ENCODE measurements around the gene RPTOR. TPM values are rescaled to one million over a fixed set of nuclear protein-coding genes. Genes with fewer than 3 reads are reported as not detected.

RPTOR gene
- total RNA-seq, 1 experiment from 2014 or later = 30.6 TPM

DNA sequence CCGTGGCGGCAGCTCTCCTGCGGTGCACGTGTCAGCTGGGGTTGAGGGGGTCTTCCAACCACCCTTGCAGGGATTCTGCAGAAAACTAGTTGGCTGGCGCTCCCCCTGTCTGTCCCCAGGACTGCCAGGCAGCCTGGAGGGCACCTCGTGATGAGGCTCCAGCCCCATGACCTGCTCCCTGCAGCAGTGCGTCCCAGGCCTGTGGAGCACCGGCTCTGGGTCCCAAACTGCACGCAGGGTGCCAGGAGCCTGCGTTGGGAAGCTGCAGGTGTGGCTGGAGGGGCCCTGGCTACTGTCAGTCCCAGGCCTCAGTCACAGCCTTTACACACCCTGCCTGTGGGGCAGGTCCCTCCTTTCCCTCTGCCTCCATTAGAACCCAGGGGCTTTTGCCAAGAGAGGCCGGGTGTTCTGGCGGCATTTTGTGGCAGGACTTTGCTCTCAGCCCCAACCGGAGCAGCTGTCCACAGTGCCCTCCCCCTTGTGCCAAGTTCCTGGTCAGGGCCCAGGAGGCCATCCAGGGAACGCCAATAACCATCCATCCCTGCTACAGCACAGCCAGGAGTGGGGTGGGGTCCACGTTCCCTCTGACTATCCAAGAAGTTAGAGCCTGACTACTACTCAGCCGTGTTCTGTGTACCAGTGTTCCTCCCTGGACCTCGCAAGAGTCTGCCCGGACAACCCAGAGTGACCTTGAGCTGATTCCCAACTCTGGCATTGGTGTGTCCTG is 456.2 kb downstream of the RPTOR start:
- H3K9me3 ChIP-seq = no peaks in the 10 kb centered on the region
- no peak overlapping the region for H3K4me3 ChIP-seq
- H3K36me3 ChIP-seq = peaks cover 14% of the 10 kb centered on the region
- no peak for DNase-seq
- peaks cover 27% of the 10 kb centered on the region for H3K27me3 ChIP-seq

DNA sequence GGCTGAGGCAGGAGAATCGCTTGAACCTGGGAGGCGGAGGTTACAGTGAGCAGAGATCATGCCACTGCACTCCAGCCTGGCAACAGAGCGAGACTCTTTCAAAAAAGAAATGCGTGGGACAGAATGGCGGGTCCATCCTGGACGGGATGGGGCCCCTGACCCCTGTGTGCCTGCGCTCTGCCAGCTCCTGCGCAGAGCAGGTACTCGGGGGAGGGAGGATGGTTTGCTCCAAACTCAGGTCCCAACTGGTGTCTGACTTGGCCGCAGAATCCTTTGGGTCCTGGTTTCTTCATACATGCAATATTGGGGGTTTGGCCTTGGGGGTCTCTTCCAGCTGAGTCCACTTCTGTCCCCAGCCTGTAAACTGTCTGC is 457.4 kb downstream of the RPTOR start:
- DNase-seq = no peak
- H3K36me3 ChIP-seq = peaks cover 8% of the 10 kb centered on the region
- H3K27me3 ChIP-seq = peaks cover 39% of the 10 kb centered on the region
- H3K9me3 ChIP-seq = no peaks in the 10 kb centered on the region
- H3K4me3 ChIP-seq = no peak overlapping the region

DNA sequence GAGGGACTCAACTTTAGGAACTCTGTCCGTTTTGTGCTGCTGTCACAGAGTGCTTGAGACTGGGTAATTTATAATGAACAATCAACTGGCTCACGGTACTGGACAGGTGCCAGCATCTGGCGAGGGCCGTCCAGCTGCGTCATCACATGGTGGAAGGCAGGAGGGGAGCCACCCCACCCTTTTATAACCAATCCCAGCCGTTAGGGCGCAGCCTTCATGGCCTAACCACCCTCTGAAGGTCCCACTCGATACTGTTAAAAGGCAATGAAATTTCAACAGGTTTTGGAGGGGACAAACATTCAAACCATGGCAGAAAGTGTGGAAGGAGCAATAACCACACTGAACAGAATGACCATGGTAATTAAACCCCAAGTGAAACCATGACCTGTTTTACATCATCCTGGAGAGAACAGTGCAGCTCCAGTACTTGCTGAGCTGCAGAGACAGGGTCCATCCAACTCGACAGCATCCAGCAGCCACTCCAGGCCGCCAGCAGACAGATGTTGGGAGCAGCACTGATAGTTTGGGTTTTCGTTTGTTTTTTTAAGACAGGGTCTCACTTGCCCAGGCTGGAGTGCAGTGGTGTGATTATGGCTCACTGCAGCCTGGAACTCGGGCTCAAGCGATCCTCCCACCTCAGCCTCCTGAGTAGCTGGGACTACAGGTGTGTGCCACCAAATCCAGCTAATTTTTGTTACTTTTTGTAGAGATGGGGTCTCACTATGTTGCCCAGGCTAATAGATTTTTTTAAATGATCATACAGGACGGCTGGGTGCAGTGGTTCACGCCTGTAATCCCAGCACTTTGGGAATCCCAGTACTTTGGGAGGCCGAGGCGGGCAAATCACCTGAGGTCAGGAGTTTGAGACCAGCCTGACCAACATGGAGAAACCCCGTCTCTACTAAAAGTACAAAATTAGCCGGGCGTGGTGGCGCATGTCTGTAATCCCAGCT is 458.0 kb downstream of the RPTOR start:
- no peaks in the 10 kb centered on the region for H3K9me3 ChIP-seq
- H3K27me3 ChIP-seq = peaks cover 39% of the 10 kb centered on the region
- peak; percentile 74 for DNase-seq
- H3K4me3 ChIP-seq = no peak overlapping the region
- H3K36me3 ChIP-seq = peaks cover 8% of the 10 kb centered on the region

DNA sequence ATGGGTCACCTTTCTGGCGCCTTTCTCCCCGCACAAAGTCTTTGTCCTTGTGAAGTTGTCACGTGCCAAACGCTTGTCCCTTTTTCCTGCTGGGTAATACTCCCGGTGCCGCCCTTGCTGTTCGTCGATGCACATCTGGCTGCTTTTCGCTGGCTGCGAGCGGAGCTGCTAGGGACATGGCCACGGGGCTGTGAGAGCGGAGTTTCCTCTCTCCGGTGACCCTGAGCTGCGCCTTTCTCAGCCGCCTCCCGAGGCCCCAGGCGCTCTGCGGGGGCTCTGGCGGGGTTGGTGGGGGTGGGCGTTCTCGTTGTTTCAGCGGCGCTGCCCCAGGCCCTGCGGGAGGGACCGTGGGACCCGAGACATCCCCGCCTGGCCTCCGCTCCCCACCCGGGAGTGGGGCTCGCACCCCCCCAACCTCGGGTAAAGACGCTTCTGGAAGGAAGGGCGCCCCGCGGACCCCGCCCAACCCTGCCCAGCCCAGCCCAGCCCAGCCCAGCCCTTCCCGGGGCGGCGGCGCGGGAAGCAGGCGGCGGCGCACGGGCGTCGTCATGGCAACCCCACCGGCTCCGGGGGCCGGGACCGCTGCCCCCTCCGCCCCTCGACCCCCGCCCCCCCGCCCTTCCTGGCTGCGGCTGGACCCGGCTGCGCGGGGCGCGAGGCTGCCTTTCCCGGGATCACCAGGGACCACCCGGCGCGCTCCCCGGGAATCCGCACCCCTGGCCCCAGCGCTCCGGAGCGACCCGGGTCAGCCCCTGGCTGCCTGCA is 459.3 kb downstream of the RPTOR start:
- peak overlapping the region; percentile 13; the same call in 1 of the 2 replicates for H3K4me3 ChIP-seq
- DNase-seq = no peak
- H3K9me3 ChIP-seq = no peaks in the 10 kb centered on the region; the same call in 1 of the 2 replicates
- peaks cover under 1% of the 10 kb centered on the region; the same call in 1 of the 2 replicates for H3K36me3 ChIP-seq
- peaks cover 41% of the 10 kb centered on the region for H3K27me3 ChIP-seq

DNA sequence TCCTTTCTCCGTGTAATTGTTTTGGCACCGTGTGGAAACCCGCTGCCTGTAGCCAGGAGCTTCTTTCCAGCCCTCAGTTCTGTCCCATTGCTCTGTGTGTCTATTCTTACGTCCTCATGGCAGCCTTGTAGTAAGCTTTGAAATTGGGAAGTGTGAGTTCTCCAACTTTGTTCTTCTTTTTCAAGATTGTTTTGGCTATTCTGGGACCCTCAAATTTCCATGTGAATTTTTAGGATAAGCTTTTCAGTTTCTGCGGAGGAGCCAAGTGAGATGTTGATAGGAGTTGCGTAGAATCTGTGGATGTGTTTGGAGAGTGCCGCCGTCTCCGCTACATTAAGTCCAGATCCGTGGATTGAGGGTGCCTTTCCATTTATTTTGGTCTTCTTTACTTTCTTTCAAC is 462.3 kb downstream of the RPTOR start:
- Histone ChIP-seq H3K36me3 (no peaks in the 10 kb centered on the region), H3K4me3 (no peak overlapping the region), H3K9me3 (peaks cover 11% of the 10 kb centered on the region), H3K27me3 (peaks cover 41% of the 10 kb centered on the region)
- DNase-seq = no peak

DNA sequence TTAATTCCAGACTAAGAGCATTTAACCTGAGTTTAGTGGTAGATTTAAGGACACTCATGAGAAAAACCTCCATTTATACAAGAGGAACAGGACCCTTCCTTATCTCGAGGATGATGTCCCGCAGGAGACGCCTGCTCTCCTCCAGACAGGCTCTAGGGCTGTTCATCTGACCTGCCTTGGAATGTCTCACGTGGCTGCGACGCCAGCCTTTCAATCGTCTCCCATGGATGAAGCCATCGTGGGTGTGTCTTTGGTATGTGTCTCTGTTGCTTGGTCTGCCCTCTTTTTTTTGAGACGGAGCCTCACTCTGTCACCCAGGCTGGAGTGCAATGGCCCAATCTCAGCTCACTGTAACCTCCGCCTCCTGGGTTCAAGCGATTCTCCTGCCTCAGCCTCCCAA is 463.5 kb downstream of the RPTOR start:
- DNase-seq = no peak
- Histone ChIP-seq H3K36me3 (no peaks in the 10 kb centered on the region), H3K9me3 (peaks cover 11% of the 10 kb centered on the region), H3K4me3 (no peak overlapping the region), H3K27me3 (peaks cover 36% of the 10 kb centered on the region)

DNA sequence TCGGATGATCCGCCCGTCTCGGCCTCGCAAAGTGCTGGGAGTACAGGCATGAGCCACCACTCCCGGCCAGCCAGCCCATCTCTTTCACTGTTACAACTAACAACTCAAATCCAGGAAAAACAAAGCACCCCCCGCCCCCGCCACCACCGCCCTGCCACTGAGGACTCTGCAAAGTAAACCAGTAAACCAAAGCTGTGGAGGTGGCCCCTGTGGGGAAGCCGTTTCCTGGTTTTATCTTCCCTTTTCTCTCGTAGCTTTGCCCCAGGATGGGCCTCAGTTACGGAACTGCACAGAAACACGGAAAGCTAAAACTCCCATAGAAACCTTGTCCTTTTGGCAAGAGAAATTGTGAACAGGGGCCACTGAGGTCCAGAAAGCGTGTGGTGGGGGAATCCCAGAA is 464.5 kb downstream of the RPTOR start:
- Histone ChIP-seq H3K9me3 (peaks cover 11% of the 10 kb centered on the region), H3K4me3 (no peak overlapping the region), H3K27me3 (peaks cover 28% of the 10 kb centered on the region), H3K36me3 (no peaks in the 10 kb centered on the region)
- DNase-seq = no peak

DNA sequence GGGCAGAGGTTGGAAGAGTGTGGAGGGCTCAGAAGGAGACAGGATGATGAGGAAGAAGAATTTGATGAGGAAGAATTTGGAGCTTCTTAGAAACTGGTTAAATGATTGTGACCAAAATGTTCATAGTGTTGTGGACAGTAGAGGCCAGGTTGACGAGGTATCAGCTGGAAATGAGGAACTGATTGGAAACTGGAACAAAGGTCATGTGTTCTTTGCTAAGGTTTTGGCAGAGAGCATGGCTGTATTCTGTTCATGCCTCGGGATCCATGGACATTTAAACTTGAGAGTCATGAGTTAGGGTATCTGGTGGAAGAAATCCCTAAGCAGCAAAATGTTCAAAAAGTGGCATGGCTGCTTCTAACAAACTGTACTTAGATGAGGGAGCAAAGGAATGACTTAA is 466.3 kb downstream of the RPTOR start:
- no peaks in the 10 kb centered on the region for H3K36me3 ChIP-seq
- DNase-seq = no peak
- H3K9me3 ChIP-seq = peaks cover 11% of the 10 kb centered on the region
- no peak overlapping the region for H3K4me3 ChIP-seq
- H3K27me3 ChIP-seq = peaks cover 13% of the 10 kb centered on the region

DNA sequence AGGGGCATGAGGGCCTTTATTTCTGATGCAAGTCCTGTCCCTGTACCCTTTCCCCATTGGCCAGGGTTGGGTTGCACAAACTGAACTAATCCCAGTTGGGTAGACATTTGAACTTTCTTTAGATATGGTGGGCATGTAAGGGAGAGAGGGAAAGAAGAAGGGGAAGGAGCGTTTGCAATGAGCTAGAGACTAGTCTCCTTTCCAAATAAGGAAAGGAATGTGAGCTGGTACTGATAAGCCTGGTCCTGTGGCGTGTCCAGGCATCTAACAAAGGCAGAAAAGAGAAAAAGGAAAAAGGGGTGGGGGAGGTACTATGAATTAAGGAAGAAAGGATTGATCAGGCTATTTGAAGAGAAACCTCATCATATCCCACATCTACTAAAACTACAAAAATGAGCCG is 467.3 kb downstream of the RPTOR start:
- DNase-seq = no peak
- Histone ChIP-seq H3K36me3 (no peaks in the 10 kb centered on the region; the same call in 1 of the 2 replicates), H3K4me3 (no peak overlapping the region)

DNA sequence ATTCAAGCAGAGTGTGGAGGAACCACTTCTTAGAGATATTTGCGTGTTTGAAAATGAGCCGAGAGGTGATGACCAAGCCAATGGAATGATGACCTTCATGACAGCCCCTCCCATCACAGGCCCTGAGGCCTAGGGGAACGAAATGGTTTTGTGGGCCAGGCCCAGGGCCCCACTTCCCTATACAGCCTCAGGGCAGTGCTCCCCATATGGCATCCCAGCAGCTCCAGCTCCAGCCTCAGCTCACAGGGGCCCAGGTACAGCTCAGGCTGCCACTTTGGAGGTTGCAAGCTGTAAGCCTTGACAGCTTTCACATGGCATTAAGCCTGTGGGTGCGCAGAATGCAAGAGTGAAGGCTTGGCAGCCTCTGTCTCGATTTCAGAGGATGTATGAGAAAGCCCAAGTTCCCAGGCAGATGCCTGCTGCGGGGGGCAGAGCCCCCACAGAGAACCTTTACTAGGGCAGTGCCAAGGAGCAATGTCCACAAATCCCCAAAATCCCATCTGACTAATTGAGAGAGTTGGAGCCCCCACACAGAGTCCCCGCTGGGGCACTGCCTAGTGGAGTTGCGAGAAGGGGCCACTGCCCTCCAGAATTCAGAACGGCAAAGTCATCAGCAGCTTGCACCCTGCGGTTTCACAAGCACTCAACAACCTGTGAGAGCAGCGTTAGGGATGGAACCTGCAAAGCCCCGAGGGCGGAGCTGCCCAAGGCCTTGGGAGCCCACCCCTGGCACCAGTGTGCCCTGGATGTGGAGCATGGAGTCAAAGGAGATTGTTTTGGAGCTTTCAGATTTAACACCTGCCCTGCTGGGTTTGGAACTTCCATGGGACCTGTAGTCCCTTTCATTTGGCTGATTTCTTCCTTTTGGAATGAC is 468.2 kb downstream of the RPTOR start:
- Histone ChIP-seq H3K9me3 (peaks cover 17% of the 10 kb centered on the region), H3K4me3 (no peak overlapping the region), H3K36me3 (no peaks in the 10 kb centered on the region; the same call in 1 of the 2 replicates), H3K27me3 (peaks cover 3% of the 10 kb centered on the region; the same call in 1 of the 2 replicates)
- DNase-seq = no peak

More for the DNA sequence above, 467.3 kb downstream of the RPTOR start:
- Histone ChIP-seq H3K9me3 (peaks cover 17% of the 10 kb centered on the region), H3K27me3 (peaks cover 3% of the 10 kb centered on the region)

DNA sequence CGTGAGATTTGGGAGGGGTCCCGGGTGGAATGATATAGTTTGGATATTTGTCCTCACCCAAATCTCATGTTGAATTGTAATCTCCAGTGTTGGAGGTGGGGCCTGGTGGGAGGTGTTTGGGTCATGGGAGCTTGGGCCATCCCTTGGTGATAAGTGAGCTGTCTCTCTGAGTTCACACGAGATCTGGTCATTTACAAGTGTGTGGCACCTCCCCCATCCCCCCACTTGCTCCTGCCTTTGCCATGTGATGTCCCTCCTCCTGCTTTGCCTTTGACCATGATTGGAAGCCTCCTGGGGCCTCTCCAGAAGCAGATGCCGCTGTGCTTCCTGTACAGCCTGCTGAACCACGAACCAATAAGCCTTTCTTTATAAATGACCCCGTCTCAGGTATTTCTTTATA is 469.0 kb downstream of the RPTOR start:
- no peaks in the 10 kb centered on the region; the same call in 1 of the 2 replicates for H3K36me3 ChIP-seq
- H3K9me3 ChIP-seq = peaks cover 17% of the 10 kb centered on the region
- H3K4me3 ChIP-seq = no peak overlapping the region
- H3K27me3 ChIP-seq = no peaks in the 10 kb centered on the region; the same call in 1 of the 2 replicates
- no peak for DNase-seq

DNA sequence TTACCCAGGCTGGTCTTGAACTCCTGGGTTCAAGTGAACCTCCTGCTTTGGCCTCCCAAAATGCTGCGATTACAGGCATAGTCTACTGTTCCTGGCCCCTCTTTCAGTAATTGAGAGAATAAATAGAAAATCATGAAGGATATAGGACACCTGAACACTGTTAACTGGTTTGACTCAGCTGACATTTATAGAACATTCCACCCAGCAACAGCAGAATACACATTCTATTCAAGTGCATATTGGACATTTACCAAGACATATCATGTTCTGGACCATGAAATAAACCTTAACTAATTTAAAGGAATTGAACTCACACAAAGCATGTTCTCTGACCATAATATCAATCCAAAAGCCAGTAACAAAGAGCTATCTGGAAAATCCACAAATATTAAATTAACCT is 470.5 kb downstream of the RPTOR start:
- H3K27me3 ChIP-seq = no peaks in the 10 kb centered on the region; the same call in 1 of the 2 replicates
- H3K4me3 ChIP-seq = no peak overlapping the region
- H3K9me3 ChIP-seq = peaks cover 16% of the 10 kb centered on the region
- DNase-seq = no peak
- no peaks in the 10 kb centered on the region; the same call in 1 of the 2 replicates for H3K36me3 ChIP-seq

Other genes with a start within 250 kb of the RPTOR start
- 20.4 and 39.7 TPM in 2 replicates for gene ENDOV, start 129.7 kb upstream of the RPTOR start, total RNA-seq (2014; rRNA removed; shearing (Covaris generic); ENCODE audit: low replicate concordance)
- 0.91 TPM in 1 of 2 replicates, not detected in the other for gene NPTX1, start 68.2 kb upstream of the RPTOR start, total RNA-seq (2014; rRNA removed; shearing (Covaris generic); ENCODE audit: low replicate concordance)

Measured in MG63 (cell line).